HEK293 (cell line): ENCODE data around the gene SPINDOC.

Source experiments
- KLF9 ChIP-seq: fragments of 450-650 bp; formaldehyde crosslinking; IDR thresholded peaks from 2 replicates; pipeline ENCODE4 v1.5.1; 2016; ENCODE audit warnings: missing biosample characterization, missing genetic modification characterization, low read depth
- MYNN ChIP-seq: fragments of 450-650 bp; formaldehyde crosslinking; IDR thresholded peaks from 2 replicates; pipeline ENCODE4 v1.5.1; 2016; ENCODE audit warnings: missing biosample characterization, missing genetic modification characterization, borderline replicate concordance
- YY1 ChIP-seq: fragments of 450-650 bp; formaldehyde crosslinking; IDR thresholded peaks from 2 replicates; pipeline ENCODE4 v1.5.1; 2018; ENCODE audit warnings: missing biosample characterization, missing genetic modification characterization
- TF ChIP-seq, protein P1 (sequence below): fragments of 450-650 bp; formaldehyde crosslinking; IDR thresholded peaks from 2 replicates; pipeline ENCODE4 v1.5.1; 2017; ENCODE audit warnings: missing biosample characterization, missing genetic modification characterization

DNA sequence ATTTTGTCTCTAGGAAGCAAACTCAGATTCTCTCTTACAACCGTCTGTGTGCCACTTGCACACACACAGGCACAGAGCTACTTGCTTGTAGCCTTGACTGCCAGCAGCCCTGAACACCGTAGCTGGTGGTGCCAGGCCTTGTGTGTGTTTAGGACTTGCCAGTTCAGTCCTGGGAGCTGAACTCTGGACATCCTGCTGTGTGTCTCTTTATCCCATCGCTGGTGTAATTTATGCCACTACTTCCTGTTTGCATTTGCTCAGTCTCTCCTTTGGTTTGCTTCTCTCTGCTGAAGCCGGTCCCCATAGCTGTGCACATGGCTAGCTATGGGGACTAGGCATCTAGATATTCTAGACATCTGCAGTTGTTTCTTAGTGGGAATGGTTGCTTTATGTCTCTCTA is 49.7 kb downstream of the SPINDOC start:
- no peak for TF ChIP-seq KLF9 (tag by site-specific recombination)
- no peak for TF ChIP-seq MYNN
- TF ChIP-seq, protein P1, sequence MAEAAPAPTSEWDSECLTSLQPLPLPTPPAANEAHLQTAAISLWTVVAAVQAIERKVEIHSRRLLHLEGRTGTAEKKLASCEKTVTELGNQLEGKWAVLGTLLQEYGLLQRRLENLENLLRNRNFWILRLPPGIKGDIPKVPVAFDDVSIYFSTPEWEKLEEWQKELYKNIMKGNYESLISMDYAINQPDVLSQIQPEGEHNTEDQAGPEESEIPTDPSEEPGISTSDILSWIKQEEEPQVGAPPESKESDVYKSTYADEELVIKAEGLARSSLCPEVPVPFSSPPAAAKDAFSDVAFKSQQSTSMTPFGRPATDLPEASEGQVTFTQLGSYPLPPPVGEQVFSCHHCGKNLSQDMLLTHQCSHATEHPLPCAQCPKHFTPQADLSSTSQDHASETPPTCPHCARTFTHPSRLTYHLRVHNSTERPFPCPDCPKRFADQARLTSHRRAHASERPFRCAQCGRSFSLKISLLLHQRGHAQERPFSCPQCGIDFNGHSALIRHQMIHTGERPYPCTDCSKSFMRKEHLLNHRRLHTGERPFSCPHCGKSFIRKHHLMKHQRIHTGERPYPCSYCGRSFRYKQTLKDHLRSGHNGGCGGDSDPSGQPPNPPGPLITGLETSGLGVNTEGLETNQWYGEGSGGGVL, result no peak
- TF ChIP-seq YY1, result no peak
